H1 (cell line): ENCODE data around the gene MCM3AP.

Experiments
- CHD7 ChIP-seq: fragments of 300-600 bp; sonication (generic); IDR thresholded peaks from 2 replicates; pipeline ENCODE4 v1.7.1; 2012; ENCODE audit warnings: low read length, moderate library complexity, mild to moderate bottlenecking, inconsistent platforms; ENCODE audit not compliant: insufficient replicate concordance
- POLR2AphosphoS5 ChIP-seq: IDR thresholded peaks from 2 replicates; pipeline ENCODE4 v1.6.1; 2011; ENCODE audit warnings: low read depth, low read length
- TAF1 ChIP-seq: IDR thresholded peaks from 2 replicates; pipeline ENCODE4 v1.6.1; 2011; ENCODE audit warnings: mild to moderate bottlenecking, low read depth, low read length

- TF ChIP-seq CHD7 (no peak), TAF1 (no peak), POLR2AphosphoS5 (no peak)
These were observed 33.0 kb upstream of the MCM3AP start for GRCh38 chr21:46318464-46318845.
